H9 (cell line): ENCODE results near the gene COL23A1. TPM values are rescaled to one million over a fixed set of nuclear protein-coding genes. Genes with fewer than 3 reads are reported as not detected.

Source experiments
- DNase-seq: peaks from one replicate; pipeline ENCODE4 v3.0.0-alpha.2; 2017
- H2AFZ ChIP-seq: one replicate; pipeline ENCODE4 v1.6.1; 2013; ENCODE audit warnings: mild to moderate bottlenecking, low read length, control low read depth, moderate library complexity
- H2AK5ac ChIP-seq: 2 replicates; pipeline ENCODE4 v1.6.1; 2013; ENCODE audit warnings: low read length, control low read depth, mixed read lengths; ENCODE audit not compliant: insufficient read length
- H2BK120ac ChIP-seq: one replicate; pipeline ENCODE4 v1.6.1; 2013; ENCODE audit warnings: low read depth, mild to moderate bottlenecking, low read length, control low read depth, inconsistent platforms; ENCODE audit not compliant: poor library complexity, severe bottlenecking
- H2BK12ac ChIP-seq: 2 replicates; pipeline ENCODE4 v1.6.1; 2013; ENCODE audit warnings: low read length, control low read depth, mixed read lengths, low read depth; ENCODE audit not compliant: insufficient read length
- H2BK15ac ChIP-seq: 2 replicates; pipeline ENCODE4 v1.6.1; 2013; ENCODE audit warnings: low read depth, low read length, control low read depth
- H2BK20ac ChIP-seq: one replicate; pipeline ENCODE4 v1.6.1; 2013; ENCODE audit warnings: low read depth, mild to moderate bottlenecking, low read length, control low read depth, inconsistent platforms; ENCODE audit not compliant: poor library complexity, severe bottlenecking
- H2BK5ac ChIP-seq: 2 replicates; pipeline ENCODE4 v1.6.1; 2013; ENCODE audit warnings: low read length, control low read depth, mixed read lengths; ENCODE audit not compliant: insufficient read length
- H3K14ac ChIP-seq: 2 replicates; pipeline ENCODE4 v1.6.1; 2013; ENCODE audit warnings: low read length, control low read depth; ENCODE audit not compliant: insufficient read depth
- H3K18ac ChIP-seq: 2 replicates; pipeline ENCODE4 v1.6.1; 2013; ENCODE audit warnings: low read depth, mild to moderate bottlenecking, mixed read lengths, low read length, control low read depth; ENCODE audit not compliant: insufficient read length
- H3K23ac ChIP-seq: 2 replicates; pipeline ENCODE4 v1.6.1; 2013; ENCODE audit warnings: low read length, control low read depth, mixed read lengths, low read depth; ENCODE audit not compliant: insufficient read length
- H3K23me2 ChIP-seq: 2 replicates; pipeline ENCODE4 v1.6.1; 2013; ENCODE audit warnings: low read depth, mild to moderate bottlenecking, mixed read lengths, low read length, control low read depth; ENCODE audit not compliant: insufficient read length, poor library complexity, severe bottlenecking
- H3K27ac ChIP-seq: 2 replicates; pipeline ENCODE4 v1.5.1; 2013; ENCODE audit warnings: low read length, control low read depth, mixed read lengths, low read depth; ENCODE audit not compliant: insufficient read length
- H3K27me3 ChIP-seq: 2 replicates; pipeline ENCODE4 v1.6.1; 2013; ENCODE audit warnings: low read length, control low read depth, inconsistent platforms; ENCODE audit not compliant: insufficient read depth
- H3K4ac ChIP-seq: 2 replicates; pipeline ENCODE4 v1.6.1; 2013; ENCODE audit warnings: low read depth, mild to moderate bottlenecking, control low read depth, inconsistent platforms, low read length, moderate library complexity
- H3K4me1 ChIP-seq: 2 replicates; pipeline ENCODE4 v1.6.1; 2013; ENCODE audit warnings: low read length, control low read depth, inconsistent platforms; ENCODE audit not compliant: insufficient read depth
- H3K4me2 ChIP-seq: 2 replicates; pipeline ENCODE4 v1.6.1; 2013; ENCODE audit warnings: low read length, control low read depth, mixed read lengths; ENCODE audit not compliant: insufficient read length, insufficient read depth
- H3K56ac ChIP-seq: 2 replicates; pipeline ENCODE4 v1.6.1; 2013; ENCODE audit warnings: low read depth, mild to moderate bottlenecking, mixed read lengths, low read length, control low read depth; ENCODE audit not compliant: insufficient read length
- H3K79me1 ChIP-seq: 2 replicates; pipeline ENCODE4 v1.6.1; 2013; ENCODE audit warnings: low read depth, mild to moderate bottlenecking, moderate library complexity, low read length, control low read depth, inconsistent platforms; ENCODE audit not compliant: insufficient read depth, poor library complexity, severe bottlenecking
- H3K79me2 ChIP-seq: 2 replicates; pipeline ENCODE4 v1.6.1; 2013; ENCODE audit warnings: low read length, control low read depth, inconsistent platforms; ENCODE audit not compliant: insufficient read depth
- H3K9ac ChIP-seq: 2 replicates; pipeline ENCODE4 v1.6.1; 2013; ENCODE audit warnings: low read length, control low read depth, mixed read lengths; ENCODE audit not compliant: insufficient read length; ENCODE audit errors: extremely low read depth
- H3K9me3 ChIP-seq: one replicate; pipeline ENCODE4 v1.6.1; 2013; ENCODE audit warnings: low read depth, low read length, inconsistent platforms; ENCODE audit not compliant: control insufficient read depth
- H3T11ph ChIP-seq: one replicate; pipeline ENCODE4 v1.6.1; 2013; ENCODE audit warnings: mild to moderate bottlenecking, low read length, control low read depth, inconsistent platforms
- H4K20me1 ChIP-seq: one replicate; pipeline ENCODE4 v1.6.1; 2013; ENCODE audit not compliant: control insufficient read depth, insufficient read length, insufficient read depth
- H4K5ac ChIP-seq: 2 replicates; pipeline ENCODE4 v1.6.1; 2013; ENCODE audit warnings: low read depth, mild to moderate bottlenecking, mixed read lengths, low read length, control low read depth; ENCODE audit not compliant: insufficient read length
- H4K8ac ChIP-seq: replicated peaks from 2 replicates; pipeline ENCODE4 v1.6.1; 2013; ENCODE audit warnings: low read length, control low read depth, mixed read lengths, low read depth; ENCODE audit not compliant: insufficient read length
- H4K91ac ChIP-seq: 2 replicates; pipeline ENCODE4 v1.6.1; 2013; ENCODE audit warnings: low read depth, mild to moderate bottlenecking, moderate library complexity, mixed read lengths, low read length, control low read depth; ENCODE audit not compliant: insufficient read length
- H3K27ac Mint-ChIP-seq, 3 experiments: 2 replicates in 2 of 3; 3 replicates in 1 of 3; pipeline ENCODE4 v1.8.0; 2020 to 2021; ENCODE audit warnings: mixed read lengths in 3 of 3, mild to moderate bottlenecking in 1 of 3, moderate library complexity in 1 of 3
- H3K27me3 Mint-ChIP-seq: 2 replicates; pipeline ENCODE4 v1.8.0; 2021; ENCODE audit warnings: low read depth, mild to moderate bottlenecking, moderate library complexity, mixed read lengths
- H3K36me3 Mint-ChIP-seq, 3 experiments: 2 replicates in 2 of 3; 3 replicates in 1 of 3; pipeline ENCODE4 v1.8.0; 2020 to 2021; ENCODE audit warnings: low read depth in 3 of 3, mixed read lengths in 3 of 3; ENCODE audit not compliant: insufficient read depth in 1 of 3
- H3K4me1 Mint-ChIP-seq, 2 experiments: 2 replicates each; pipeline ENCODE4 v1.8.0; 2020; ENCODE audit warnings: mixed read lengths in 2 of 2
- H3K4me3 Mint-ChIP-seq, 2 experiments: 2 replicates in 1 of 2; 3 replicates in 1 of 2; pipeline ENCODE4 v1.8.0; 2020 to 2021; ENCODE audit warnings: mild to moderate bottlenecking in 2 of 2, mixed read lengths in 2 of 2, moderate library complexity in 1 of 2
- H3K9me3 Mint-ChIP-seq, 2 experiments: 2 replicates in 1 of 2; 3 replicates in 1 of 2; pipeline ENCODE4 v1.8.0; 2020; ENCODE audit warnings: mild to moderate bottlenecking in 2 of 2, mixed read lengths in 2 of 2, moderate library complexity in 1 of 2
- CTCF ChIP-seq: fragments of 200-600 bp; sonication (generic); conservative IDR thresholded peaks from 3 replicates; pipeline ENCODE4 v1.8.0; 2021; ENCODE audit warnings: antibody characterized with exemption, mild to moderate bottlenecking
- WGBS: extraction: QIAGEN DNeasy Blood & Tissue Kit; methylation state at CpG from one replicate; pipeline ENCODE4 v1.1.7; 2013; ENCODE audit warnings: missing lambda C conversion rate, low lambda C conversion rate, mixed read lengths; ENCODE audit not compliant: insufficient read length; ENCODE audit errors: extremely low coverage; 5-methylcytosine and 5-hydroxymethylcytosine counted together
- total RNA-seq: library from RNA; stranded (reverse); gene quantifications from 2 replicates; pipeline ENCODE4 v1.2.1, GENCODE V29; 2021

The COL23A1 gene
- total RNA-seq, 1 experiment from 2014 or later: 2.6 TPM

- H3K79me2 ChIP-seq: no peaks in the 10 kb centered on the region
- H3K27me3 ChIP-seq: no peaks in the 10 kb centered on the region
- peaks cover 10% of the 10 kb centered on the region for H3K4me1 ChIP-seq
- H3K4me2 ChIP-seq: no peak overlapping the region
- H3K9me3 ChIP-seq: no peaks in the 10 kb centered on the region
- H4K20me1 ChIP-seq: no peaks in the 10 kb centered on the region
- no peak overlapping the region for H4K8ac ChIP-seq
- no peak overlapping the region for H3K4ac ChIP-seq
- Mint-ChIP-seq H3K27ac (no peak overlapping the region), H3K4me3 (no peak overlapping the region), H3K27me3 (peaks cover 3% of the 10 kb centered on the region), H3K36me3 (peaks cover 4 to 13% (median 10%) of the 10 kb centered on the region in 3 experiments), H3K4me1 (peaks cover 28 to 39% of the 10 kb centered on the region in 2 experiments), H3K9me3 (peaks cover 10 to 14% of the 10 kb centered on the region in 2 experiments)
- no peak overlapping the region for H3K18ac ChIP-seq
- no peak overlapping the region for H2AK5ac ChIP-seq
- H2BK5ac ChIP-seq: no peak overlapping the region
- H2BK120ac ChIP-seq: no peak overlapping the region
- H2BK20ac ChIP-seq: no peak overlapping the region
- no peak overlapping the region for H3K56ac ChIP-seq
- H3K14ac ChIP-seq: 0 out of 2 replicates have a peak overlapping the region, but pooled peaks have one; percentile 63
- no peak for DNase-seq
- no CpG with 5 or more reads among the region's 17 CpGs for WGBS
- H3K79me1 ChIP-seq: no peaks in the 10 kb centered on the region
- H3K23me2 ChIP-seq: no peaks in the 10 kb centered on the region
- no peak overlapping the region for H4K91ac ChIP-seq
- no peak overlapping the region for H4K5ac ChIP-seq
- no peak overlapping the region for H3K23ac ChIP-seq
- no peak overlapping the region for H3K27ac ChIP-seq
- H3T11ph ChIP-seq: no peak overlapping the region
- H3K9ac ChIP-seq: no peak overlapping the region
- TF ChIP-seq CTCF: no peak
- peak overlapping the region; percentile 37; the same call in 1 of the 2 replicates for H2BK15ac ChIP-seq
- no peak overlapping the region for H2AFZ ChIP-seq
- no peak overlapping the region for H2BK12ac ChIP-seq
Measured at GRCh38 chr5:178486239-178486641, 104.0 kb downstream of the COL23A1 start.
